ENCODE data around the gene LGALS9B. TPM values are rescaled to one million over a fixed set of nuclear protein-coding genes. Genes with fewer than 3 reads are reported as not detected.
"Not testable (repeated sequence)": the region's sequence is repeated elsewhere in the genome, so short reads cannot be mapped to it uniquely, and the experiment has no call there.

LGALS9B gene
- total RNA-seq, 2 donors from 2014 or later, result not detected

GRCh38 chr17:20401306-20402022, 65.9 kb downstream of the LGALS9B start:
- not testable (repeated sequence) for H3K27me3 Mint-ChIP-seq; H3K4me1 Mint-ChIP-seq; ATAC-seq (replicated peaks); H3K4me3 Mint-ChIP-seq; H3K27ac Mint-ChIP-seq; H3K36me3 Mint-ChIP-seq (ENCODE audit: low read depth); H3K9me3 Mint-ChIP-seq

GRCh38 chr17:20400559-20401305, 66.6 kb downstream of the LGALS9B start:
- H3K27ac Mint-ChIP-seq; H3K27me3 Mint-ChIP-seq; H3K9me3 Mint-ChIP-seq; H3K4me3 Mint-ChIP-seq; ATAC-seq (replicated peaks); H3K36me3 Mint-ChIP-seq (ENCODE audit: low read depth); H3K4me1 Mint-ChIP-seq: not testable (repeated sequence)

Other genes with a start within 250 kb of the LGALS9B start
- not detected for gene CDRT15L2, start 112.2 kb upstream of the LGALS9B start, total RNA-seq